Motor neuron (in vitro differentiated cells): ENCODE data around the gene TOR2A. TPM values are rescaled to one million over a fixed set of nuclear protein-coding genes. Genes with fewer than 3 reads are reported as not detected.
"Not testable (repeated sequence)": the region's sequence is repeated elsewhere in the genome, so short reads cannot be mapped to it uniquely, and the experiment has no call there.

Experiments
- ATAC-seq, 8 experiments: fragments of 200-7000 bp; cut with Tn5 transposase; replicated peaks in 6 of 8; 2 replicates each; pipeline ENCODE4 v1.8.0; 2021; ENCODE audit warnings: mild to moderate bottlenecking in 8 of 8, moderate library complexity in 8 of 8
- H3K27ac ChIP-seq, 2 donors: fragments of 250-450 bp; sonication (Bioruptor Pico); 2 replicates each; pipeline ENCODE4 v1.9.0; 2021; ENCODE audit warnings: antibody characterized with exemption in 2 of 2, mild to moderate bottlenecking in 2 of 2, moderate library complexity in 1 of 2
- H3K4me1 ChIP-seq, 2 donors: fragments of 250-450 bp; sonication (Bioruptor Pico); replicated peaks in 1 of 2; 2 replicates each; pipeline ENCODE4 v1.6.1; 2021; ENCODE audit warnings: antibody characterized with exemption in 2 of 2, mild to moderate bottlenecking in 2 of 2, moderate library complexity in 1 of 2
- H3K4me3 ChIP-seq, 5 donors: fragments of 250-450 bp; sonication (Bioruptor Pico); 2 replicates each; pipeline ENCODE4 v1.9.0; 2021; ENCODE audit warnings: antibody characterized with exemption in 5 of 5, mild to moderate bottlenecking in 5 of 5, moderate library complexity in 4 of 5
- WGBS, 10 experiments: fragments of 450-650 bp; shearing (Covaris generic); methylation state at CpG; one replicate each; pipeline ENCODE4 v1.0.0; 2022; 5-methylcytosine and 5-hydroxymethylcytosine counted together
- in situ Hi-C, 9 experiments: fragments of 400-800 bp; cut with MboI; loops; one replicate each; pipeline ENCODE4 v1.15.0; 2021; ENCODE audit warnings: low sequenced_read_pairs in 9 of 9, low pct_unique_long_range_greater_than_20kb in 2 of 9; ENCODE audit not compliant: unreplicated experiment in 9 of 9
- total RNA-seq, 8 experiments: library from RNA; unstranded; fragments of 300-600 nt; gene quantifications; 2 replicates each; pipeline versions ENCODE4 v1.2.3 to v1.2.4, GENCODE V29; 2022

TOR2A gene
- total RNA-seq, result 10 to 100 TPM in 6 of 8 experiments, 1 to 10 TPM in 2; 5.5 to 18.1 (median 11.8) TPM

DNA sequence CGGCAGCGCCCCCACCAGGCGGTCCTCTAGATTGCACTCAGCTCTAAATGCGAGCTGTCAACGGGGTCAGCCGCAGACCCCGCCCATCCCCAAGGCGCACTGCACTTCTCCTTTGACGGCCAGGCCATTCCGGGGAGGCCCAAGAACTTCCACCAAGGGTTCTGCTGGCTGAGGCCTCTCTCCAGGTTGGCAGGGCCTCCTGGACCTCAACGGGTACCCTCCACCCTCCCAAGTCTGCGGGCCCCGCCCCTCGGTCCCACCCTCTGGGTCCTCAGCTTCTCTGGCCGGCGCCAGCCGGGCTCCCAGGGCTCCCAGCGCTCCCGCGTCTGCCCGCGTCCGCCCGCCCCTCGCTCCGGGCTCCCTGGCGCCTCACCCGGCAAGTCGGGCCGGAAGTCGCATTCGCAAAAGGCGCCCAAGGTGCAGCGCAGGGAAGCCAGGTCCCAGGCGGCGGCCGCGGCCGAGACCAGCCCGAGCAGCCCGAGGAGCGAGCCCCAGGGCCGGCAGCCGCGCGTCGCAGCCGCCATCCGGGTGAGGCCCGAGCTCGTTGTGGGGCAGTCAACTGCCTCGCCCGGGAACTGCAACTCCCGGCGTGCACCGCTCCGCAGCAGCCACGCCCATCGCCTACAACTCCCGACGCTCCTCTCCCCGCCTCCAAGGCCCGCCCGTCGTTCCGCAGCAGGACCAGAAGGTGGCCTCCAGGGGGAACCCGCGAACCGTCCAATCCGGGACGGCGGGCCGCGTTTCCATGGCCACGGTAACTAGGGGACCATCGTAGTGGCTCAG is at the start of gene TOR2A:
Gene TOR2A (minus strand): TSS at position 548 of the 783 bp plus-strand sequence. CDS start 24 bp downstream, at position 524.
- WGBS, 10 experiments, result 0% methylated on average over 3 to 14 of the region's 76 CpGs; no CpG with 5 or more reads in 6 of the 10 experiments
- H3K4me3 ChIP-seq, result peak within 1 kb of the TSS; percentile 66 to 88 (median 76)
- peaks cover 14% of the 10 kb centered on the region in 2 donors for H3K4me1 ChIP-seq
- peak within 1 kb of the TSS; percentile 88 to 89 for H3K27ac ChIP-seq
- ATAC-seq, result peak; percentile 86 to 94 (median 90)
- in situ Hi-C loops, result loop anchor here in 3 of 9 experiments (5.0 to 25.0 kb wide), 3 partner anchors 47 to 190 kb away; no protein-coding TSS in a partner anchor

DNA sequence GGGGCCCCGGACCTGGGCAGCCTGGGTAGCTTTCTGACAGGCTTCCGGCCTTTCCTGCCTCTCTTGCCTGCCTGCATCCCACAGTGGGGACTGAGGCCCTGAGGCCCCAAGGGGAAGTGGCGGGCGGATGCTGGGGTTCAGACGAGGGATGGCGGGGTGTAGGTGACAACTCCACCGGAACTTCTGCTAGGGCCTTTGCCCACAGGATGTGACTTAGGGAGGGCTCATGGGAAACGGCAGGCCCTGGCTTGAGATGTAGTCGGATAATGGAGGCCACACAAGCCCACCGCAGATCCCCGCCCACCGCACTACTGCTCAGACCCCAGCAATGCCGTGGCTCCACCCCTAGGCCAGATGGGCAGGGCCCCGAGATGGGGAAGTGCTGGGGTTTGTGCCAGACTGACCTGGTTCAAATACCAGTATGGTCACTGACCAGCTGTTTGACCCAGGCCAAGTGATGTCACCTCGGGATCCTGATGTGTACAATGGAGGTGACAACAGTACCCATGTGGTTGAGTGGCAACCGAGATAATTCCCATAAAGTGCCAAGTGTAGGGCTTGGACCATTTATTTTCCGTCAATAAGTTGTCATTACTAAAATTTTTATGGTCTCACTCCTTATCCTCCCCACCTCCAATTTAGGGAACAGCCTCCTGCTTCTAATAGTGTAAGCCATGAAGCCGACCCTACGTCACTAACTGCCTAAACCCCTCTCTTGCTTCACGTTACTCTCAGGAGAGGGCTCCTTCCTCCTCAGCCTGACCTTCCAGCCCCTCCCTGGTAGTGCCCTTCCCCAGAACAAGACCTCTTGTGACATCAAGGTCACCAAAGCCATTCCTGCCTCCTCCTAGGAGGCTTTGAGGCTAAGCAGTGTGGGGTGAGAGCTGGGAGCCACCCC is 48.3 kb upstream of the TOR2A start:
- no peak for ATAC-seq
- no peak overlapping the region for H3K27ac ChIP-seq
- WGBS, 10 experiments, result 20 to 100% (median 80%) methylated on average over 1 to 6 of the region's 20 CpGs; no CpG with 5 or more reads in 3 of the 10 experiments
- no peak overlapping the region for H3K4me3 ChIP-seq
- in situ Hi-C loops, result loop anchor here in 1 of 9 experiments (5.0 kb wide), 1 partner anchor 46 kb away; the partner anchor contains the start of gene TOR2A
- H3K4me1 ChIP-seq, result peaks cover 11 to 15% of the 10 kb centered on the region in 2 donors

- Histone ChIP-seq H3K4me1 (peaks cover 6 to 14% of the 10 kb centered on the region in 2 donors), H3K4me3 (no peak overlapping the region), H3K27ac (no peak overlapping the region)
- in situ Hi-C loops, result loop anchor here in 1 of 9 experiments (5.0 kb wide), 1 partner anchor 45 kb away; the partner anchor contains the start of gene TOR2A
- WGBS, 10 experiments, result 67 to 100% (median 80%) methylated on average over 1 to 4 of the region's 4 CpGs; no CpG with 5 or more reads in 3 of the 10 experiments
- ATAC-seq, result no peak
Observed at GRCh38 chr9:127781806-127782205, 46.7 kb upstream of the TOR2A start.

DNA sequence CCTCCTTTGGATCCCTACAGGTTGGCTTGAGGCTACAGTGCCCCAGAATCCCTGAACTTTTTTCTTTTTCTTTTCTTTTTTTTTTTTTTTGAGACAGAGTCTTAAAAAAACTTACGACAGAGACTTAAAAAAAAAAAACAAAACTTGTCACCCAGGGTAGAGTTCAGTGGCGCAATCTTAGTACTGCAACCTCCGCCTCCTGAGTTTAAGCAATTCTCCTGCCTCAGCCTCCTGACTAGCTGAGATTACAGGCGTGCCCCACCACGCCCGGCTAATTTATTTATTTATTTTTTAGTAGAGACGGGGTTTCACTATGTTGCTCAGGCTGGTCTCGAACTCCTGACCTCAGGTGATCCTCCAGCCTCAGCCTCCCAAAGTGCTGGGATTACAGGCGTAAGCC is 45.8 kb upstream of the TOR2A start:
- 60 to 100% (median 98%) methylated on average over 1 to 7 of the region's 9 CpGs for WGBS, 10 experiments
- H3K27ac ChIP-seq, H3K4me3 ChIP-seq, ATAC-seq: not testable (repeated sequence)
- in situ Hi-C loops, result loop anchor here in 1 of 9 experiments (5.0 kb wide), 1 partner anchor 44 kb away; the partner anchor contains the start of gene TOR2A
- H3K4me1 ChIP-seq, result peaks cover 11 to 21% of the 10 kb centered on the region in 2 donors

- H3K27ac ChIP-seq, result no peak overlapping the region
- 73 to 100% (median 77%) methylated on average over 2 to 9 of the region's 20 CpGs; no CpG with 5 or more reads in 3 of the 10 experiments for WGBS, 10 experiments
- ATAC-seq, result no peak
Observed at GRCh38 chr9:127780126-127780885, 45.2 kb upstream of the TOR2A start.

DNA sequence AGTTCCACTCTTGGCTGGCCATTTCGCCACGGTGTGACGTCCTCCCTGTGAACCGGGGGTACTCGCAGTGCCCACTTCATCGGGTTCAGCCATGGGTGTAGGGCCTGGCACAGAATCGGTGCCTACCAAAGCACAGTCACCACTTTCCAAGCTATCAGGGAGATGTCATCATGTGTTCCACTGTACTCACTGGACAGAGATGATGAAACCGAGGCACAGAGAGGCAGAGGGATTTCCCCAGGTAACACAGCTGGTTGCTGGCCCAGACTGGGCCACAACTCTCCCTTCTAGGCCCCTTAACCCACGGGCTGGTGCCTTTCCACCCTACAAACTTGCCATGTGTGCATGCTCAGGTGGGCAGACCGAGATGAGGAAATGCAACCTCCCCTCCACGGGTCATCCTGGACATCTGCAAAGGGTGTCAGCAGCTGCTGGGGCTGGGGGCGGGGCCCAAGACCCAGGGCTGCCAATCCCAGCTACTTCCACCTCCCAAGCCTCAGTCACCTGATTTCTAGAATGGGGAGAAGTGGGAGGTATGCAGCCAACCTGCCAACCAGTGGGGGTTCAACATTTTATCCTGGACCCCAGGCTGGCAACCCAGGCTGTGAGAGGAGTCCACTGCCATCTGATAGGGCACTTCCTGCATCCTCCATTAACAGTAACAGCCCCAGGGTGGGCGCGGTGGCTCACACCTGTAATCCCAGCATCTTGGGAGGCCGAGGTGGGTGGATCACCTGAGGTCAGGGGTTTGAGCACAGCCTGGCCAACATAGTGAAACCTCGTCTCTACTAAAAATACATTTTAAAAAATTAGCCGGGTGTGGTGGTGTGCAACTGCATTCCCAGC is 44.3 kb upstream of the TOR2A start:
- 20 to 93% (median 75%) methylated on average over 1 to 5 of the region's 17 CpGs; no CpG with 5 or more reads in 4 of the 10 experiments for WGBS, 10 experiments
- Histone ChIP-seq H3K4me1 (peaks cover 11 to 20% of the 10 kb centered on the region in 2 donors), H3K4me3 (no peak overlapping the region), H3K27ac (no peak overlapping the region)
- in situ Hi-C loops, result no loop called here
- ATAC-seq, result peak in 5 of 8 experiments; percentile 8 to 32 (median 11)

More at GRCh38 chr9:127780126-127780885, 45.2 kb upstream of the TOR2A start:
- in situ Hi-C loops, result loop anchor here in 1 of 9 experiments (5.0 kb wide), 1 partner anchor 43 kb away; the partner anchor contains the start of gene TOR2A
- Histone ChIP-seq H3K4me3 (no peak overlapping the region), H3K4me1 (peaks cover 11 to 23% of the 10 kb centered on the region in 2 donors)

- no peak within 1 kb of the TSS for H3K27ac ChIP-seq
Observed at GRCh38 chr9:127778280-127779135, 43.4 kb upstream of the TOR2A start, which contains the start of gene SH2D3C. SH2D3C (minus strand) TSS chr9:127778666; CDS start chr9:127778627, 39 bp downstream.

DNA sequence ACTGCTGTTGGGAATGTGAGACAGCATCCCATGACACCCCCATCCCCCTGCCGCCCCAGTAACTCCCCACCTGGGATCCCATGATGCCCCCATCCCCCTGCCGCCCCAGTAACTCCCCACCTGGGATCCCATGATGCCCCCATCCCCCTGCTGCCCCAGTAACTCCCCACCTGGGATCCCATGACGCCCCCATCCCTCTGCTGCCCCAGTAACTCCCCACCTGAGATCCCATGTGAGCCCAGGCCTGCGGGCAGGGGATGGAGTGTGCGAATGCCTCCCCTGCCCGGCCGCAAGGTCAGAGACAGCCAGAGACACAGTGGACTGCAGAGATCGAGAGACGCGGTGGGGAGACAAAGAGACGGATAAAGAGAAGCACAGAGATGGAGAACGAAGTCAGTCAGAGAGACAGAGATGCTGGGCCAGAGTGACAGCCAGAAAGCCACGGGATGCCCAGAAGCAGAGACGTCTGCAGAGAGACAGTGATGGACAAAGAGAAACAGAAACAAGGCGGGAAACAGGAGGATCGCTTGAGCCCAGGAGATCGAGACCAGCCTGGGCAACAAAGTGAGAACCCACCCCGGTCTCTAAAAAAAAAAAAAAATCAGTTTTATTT is 42.4 kb upstream of the TOR2A start:
- Histone ChIP-seq H3K27ac (no peak overlapping the region), H3K4me1 (peaks cover 11 to 20% of the 10 kb centered on the region in 2 donors), H3K4me3 (no peak overlapping the region)
- 80 to 100% (median 90%) methylated on average over 1 to 8 of the region's 18 CpGs; no CpG with 5 or more reads in 4 of the 10 experiments for WGBS, 10 experiments
- in situ Hi-C loops, result no loop called here
- no peak for ATAC-seq

More at GRCh38 chr9:127778280-127779135, 43.4 kb upstream of the TOR2A start, which contains the start of gene SH2D3C:
- Histone ChIP-seq H3K4me1 (peaks cover 11 to 20% of the 10 kb centered on the region in 2 donors), H3K4me3 (no peak within 1 kb of the TSS)
- ATAC-seq, result peak in 5 of 8 experiments; percentile 20 to 44 (median 27)
- in situ Hi-C loops, result no loop called here
- WGBS, 10 experiments, result 58 to 88% (median 80%) methylated on average over 1 to 3 of the region's 13 CpGs; no CpG with 5 or more reads in 3 of the 10 experiments

DNA sequence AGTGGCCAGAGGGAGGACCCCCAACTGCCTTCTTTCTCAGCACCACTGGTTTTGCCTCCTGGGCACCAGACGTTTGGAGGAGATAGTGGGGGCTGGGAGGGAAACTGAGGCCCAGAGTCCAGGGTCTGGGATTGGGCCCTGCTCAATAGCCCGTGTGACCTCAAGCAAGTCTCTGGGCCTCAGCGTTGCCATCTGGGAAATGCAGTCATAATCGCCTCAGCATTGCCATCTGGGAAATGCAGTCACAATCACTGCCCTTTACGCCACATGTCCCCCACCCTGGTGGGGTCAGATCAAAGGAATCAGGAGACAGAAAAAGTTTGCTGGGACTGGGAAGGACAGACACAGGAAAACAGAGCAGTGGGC is 41.8 kb upstream of the TOR2A start:
- Histone ChIP-seq H3K4me1 (peaks cover 11 to 20% of the 10 kb centered on the region in 2 donors), H3K27ac (no peak overlapping the region), H3K4me3 (no peak overlapping the region)
- WGBS, 10 experiments, result 100% methylated on average over 1 of the region's 5 CpGs; no CpG with 5 or more reads in 8 of the 10 experiments
- ATAC-seq, result no peak
- in situ Hi-C loops, result no loop called here

- no peak overlapping the region for H3K4me3 ChIP-seq
- peak in 3 of 8 experiments; percentile 4 to 10 (median 9) for ATAC-seq
- in situ Hi-C loops, result no loop called here
- H3K27ac ChIP-seq, result no peak overlapping the region
- H3K4me1 ChIP-seq, result peaks cover 11 to 20% of the 10 kb centered on the region in 2 donors
- WGBS, 10 experiments, result 0 to 97% (median 67%) methylated on average over 1 to 4 of the region's 15 CpGs; no CpG with 5 or more reads in 5 of the 10 experiments
Observed at GRCh38 chr9:127776195-127776923, 41.3 kb upstream of the TOR2A start.
